Measurements from ENCODE around the gene ZNRF2.
"Not testable (repeated sequence)": the region's sequence is repeated elsewhere in the genome, so short reads cannot be mapped to it uniquely, and the experiment has no call there.

ZNRF2 gene

DNA sequence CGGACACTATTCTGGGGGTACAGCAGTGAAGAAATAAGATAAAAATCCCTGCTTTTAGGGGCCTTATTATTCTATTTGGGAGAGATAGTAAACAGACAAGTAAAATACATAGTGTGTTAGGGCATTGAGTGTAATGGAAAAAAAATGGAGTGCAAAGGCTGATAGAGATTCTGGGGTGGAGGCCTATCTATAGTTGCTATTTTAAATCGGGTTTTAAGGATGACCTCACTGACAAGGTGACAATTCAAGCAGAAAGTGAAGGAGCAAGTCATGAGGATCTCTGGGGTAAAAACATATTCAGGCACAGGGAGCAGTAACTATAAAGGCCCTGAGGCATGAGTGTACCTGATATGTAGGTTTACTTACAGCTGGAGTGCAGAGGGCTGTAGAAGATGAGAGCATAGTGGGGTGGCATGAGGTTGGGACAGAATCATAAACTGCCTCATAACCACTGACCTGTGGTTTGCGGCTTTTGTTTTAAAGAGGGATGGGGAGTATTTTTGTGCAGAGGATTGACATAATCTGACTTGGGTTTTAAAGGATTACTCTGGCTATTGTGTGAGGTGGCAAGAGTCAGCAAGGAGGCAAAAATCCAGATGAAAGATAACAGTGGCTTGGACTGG, 8.1 kb downstream of the ZNRF2 start:
- not testable (repeated sequence) for DNase-seq

DNA sequence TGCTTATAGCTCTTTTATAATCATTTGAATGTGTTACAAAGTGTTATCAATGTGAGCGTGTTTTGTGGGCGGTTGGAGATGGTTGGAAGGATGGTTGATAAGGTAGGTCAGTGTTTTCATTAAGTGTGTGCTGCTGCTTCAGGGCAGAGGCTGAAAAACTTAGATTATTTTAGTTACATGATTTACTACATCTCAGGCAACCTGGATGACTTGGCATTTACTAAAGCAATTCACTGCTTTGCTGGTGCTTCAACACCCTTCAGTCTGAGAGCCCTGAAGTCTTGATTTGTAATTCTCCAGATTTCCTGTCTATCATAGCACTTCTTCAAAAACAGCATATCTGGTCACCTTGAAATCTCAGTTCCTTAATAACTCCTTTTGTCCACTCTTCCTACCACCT, 11.9 kb downstream of the ZNRF2 start:
- DNase-seq, result not testable (repeated sequence)

DNA sequence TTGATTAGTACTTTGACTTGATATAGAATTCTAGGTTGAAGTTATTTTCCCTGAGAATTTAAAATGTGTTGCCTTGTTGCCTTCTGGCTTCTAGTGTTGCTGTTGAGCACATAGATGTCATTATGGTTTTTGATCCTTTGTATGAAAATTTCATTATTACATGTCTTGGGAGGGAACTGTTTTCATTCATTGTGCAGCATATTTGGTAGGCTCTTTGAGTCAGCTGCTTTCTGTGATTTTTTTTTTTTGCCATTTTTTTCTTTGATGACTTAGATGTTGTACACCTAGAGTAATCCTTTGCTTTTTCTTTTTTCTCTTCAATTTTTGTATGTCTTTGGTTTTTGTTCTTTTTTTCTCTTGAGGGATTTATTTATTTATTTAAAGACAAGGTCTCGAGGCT, 13.1 kb downstream of the ZNRF2 start:
- DNase-seq, result not testable (repeated sequence)

DNA sequence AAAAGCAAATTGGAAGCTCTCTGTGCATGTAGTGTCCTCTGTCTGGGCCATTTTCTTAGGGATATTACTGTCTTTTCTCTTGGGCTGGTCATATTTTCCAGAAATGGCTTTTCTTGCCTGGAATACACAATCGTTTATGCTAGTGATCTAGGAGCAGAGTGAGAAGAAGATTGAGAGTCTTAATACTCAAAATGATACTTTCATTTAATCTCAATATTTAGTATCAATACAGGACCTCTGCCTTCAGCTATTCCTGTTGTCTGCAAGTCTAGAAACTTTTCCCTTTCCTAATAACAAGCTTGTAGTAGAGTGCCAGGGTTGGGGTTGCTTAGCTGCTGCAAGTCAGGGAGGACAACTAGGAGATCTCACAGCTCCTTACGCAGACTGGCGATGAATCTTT, 14.0 kb downstream of the ZNRF2 start:
- DNase-seq, result not testable (repeated sequence)

DNA sequence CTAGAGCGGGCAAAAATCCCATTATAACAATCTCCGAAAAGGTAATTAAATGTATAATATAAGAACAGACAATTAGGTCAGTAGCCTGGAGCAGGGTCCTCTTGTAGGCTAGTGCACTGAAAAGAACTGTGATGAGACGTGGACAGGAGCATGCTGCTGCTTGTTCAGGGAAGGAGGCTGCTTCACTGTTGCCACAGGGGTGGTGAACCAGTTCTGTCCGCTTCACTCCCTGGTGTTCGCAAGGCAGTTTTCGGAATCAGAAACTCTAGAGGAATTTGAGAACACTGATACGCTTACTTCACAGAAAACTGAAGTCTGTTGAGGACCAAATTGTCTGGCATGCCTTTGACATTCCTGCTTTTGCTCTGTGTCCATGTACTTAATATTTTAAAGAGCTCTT, 17.4 kb downstream of the ZNRF2 start:
- no peak for DNase-seq

DNA sequence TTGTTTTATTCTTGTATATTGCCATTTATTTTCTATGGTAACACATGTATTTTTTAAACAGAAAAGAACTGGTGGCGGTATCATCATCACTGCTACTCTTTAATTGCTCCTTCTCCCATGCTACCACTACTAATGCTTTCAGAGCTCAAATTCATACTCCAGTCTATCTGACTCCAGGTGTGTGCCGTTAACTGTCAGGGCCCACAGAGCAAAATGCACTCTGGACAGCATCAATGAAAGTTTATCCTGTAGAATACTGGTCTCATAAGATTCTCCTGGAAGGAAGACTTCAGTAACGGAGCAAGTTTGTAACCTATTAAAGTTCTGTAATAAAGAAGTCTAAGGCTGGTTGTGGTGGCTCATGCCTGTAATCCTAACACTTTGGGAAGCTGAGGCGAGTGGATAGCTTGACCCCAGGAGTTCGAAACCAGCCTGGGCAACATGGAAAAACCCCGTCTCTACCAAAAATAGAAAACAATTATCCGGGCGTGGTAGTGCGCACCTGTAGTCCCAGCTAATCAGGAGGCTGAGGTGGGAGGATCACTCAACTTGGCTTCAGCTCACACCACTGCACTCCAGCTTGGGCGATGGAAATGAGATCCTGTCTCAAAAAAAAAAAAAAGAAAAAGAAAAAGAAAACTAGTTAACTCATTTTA, 18.4 kb downstream of the ZNRF2 start:
- DNase-seq, result no peak

DNA sequence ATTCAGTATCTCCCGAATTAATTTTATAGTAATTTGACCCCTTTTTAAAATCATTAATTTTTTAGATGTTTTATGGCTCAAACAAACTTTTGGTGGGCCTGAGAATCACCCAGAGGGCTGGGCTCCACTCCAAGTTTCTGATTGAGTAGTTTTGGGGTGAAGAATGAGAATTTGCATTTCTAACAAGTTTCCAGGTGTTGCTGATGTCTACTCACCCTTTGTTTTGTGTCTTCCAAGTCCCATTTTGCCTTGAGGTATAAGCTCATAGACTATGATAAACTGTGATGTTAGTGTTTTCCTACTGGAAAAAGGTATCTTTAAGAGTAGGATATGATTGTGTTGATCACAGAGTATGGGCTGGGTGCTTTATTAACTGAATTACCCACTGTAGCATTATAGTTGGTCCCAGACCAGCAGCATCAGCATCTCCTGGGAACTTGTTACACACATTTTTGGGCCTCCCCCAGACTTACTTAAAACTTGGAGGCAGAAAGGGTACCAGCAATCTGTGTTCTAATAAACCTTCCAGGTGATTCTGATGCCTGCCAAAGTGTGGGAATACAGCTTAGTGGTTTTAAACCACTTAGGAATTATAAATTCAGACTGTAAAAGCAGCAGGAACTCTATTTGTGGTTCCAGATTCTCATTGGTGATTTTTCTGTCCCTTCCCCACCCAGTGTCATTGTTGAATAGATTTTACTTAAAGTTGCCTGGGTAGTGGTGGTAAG, 19.1 kb downstream of the ZNRF2 start:
- no peak for DNase-seq

DNA sequence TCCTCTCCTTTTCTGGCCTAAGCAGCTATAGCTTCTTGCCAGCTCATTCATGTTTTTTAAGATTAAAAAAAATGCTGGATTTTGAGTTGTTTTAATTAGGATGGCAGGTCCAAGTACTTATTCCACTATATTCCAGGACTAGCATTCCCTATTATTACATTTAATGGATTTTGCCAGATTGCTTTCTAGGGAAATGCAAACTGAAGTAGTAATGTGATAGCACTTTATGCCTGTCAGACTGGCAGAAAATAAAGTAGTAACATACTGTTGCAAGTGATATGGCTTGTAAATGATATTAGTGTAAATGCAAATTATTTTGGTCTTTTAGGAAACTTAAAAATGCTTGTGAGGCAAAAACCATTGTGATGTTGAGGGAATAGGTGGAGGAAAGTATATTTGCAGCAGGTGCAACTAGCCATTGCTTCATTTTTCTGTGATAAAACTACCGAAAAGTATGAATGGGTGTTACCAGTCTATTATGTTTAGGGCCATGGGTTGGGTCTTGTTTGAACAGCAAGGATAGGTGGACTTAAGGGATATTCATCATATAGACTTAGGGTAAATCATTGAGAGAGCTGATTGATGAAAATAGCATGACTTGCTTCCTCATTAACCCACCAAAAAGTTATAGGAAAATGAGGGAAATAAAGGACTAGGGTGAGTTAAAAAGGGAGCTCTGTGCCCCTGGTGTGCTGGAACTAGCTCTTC, 19.9 kb downstream of the ZNRF2 start:
- no peak for DNase-seq

DNA sequence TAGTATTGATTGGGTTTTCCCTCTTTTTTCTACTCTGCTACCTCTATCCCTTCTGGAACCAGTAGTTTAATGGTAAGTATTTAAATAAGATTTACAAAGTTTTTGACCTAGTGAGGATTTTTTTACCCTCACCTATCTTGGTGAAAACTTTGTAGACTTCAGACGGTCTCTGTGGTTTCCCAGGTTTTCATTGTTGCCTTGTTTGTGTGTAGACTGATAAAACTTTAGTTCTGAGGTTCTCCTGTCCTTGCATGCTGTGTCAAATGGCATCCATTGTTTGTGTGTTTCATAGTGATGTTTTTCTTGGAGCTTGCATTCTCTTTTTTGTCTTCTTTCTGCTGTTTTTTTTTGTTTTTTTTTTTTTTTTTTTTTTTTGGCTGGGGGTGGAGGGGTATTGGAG, 22.6 kb downstream of the ZNRF2 start:
- no peak for DNase-seq

DNA sequence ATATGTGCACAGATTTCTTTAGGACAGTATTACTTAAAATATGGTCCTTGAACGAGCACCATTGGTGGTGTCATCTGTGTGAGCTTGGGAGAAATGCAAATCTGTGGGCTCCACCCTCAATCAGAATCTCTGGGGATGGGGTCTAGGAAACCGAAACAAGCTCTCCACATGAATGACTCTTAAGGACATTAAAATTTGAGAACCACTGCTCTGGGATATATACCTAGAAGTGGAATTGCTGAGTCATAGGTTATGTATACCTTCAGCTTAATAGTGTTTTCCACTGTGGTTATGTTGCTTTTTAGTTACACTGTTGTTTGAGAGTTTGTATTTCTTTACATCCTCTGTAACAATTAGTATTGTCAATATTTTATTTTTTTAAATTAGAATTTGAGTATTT, 24.0 kb downstream of the ZNRF2 start:
- no peak for DNase-seq

DNA sequence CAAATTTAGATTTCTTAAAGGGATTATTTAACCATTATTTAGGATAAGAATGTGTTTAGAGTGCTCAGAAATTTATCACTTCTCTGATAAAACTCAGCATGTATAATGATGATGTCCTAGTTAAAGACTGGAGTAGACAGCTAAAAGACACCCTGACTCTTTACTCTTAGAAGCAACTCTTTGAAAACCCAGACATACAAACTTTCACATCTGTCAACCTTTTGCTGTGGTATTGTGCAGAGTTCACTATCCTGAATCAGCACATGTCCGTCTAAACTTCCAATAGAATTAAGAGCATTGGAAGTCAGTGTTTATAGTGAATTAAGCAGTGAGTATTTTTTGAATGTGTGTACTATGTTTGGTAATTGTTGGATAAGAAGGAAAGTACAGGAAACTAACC, 24.9 kb downstream of the ZNRF2 start:
- DNase-seq, result no peak

DNA sequence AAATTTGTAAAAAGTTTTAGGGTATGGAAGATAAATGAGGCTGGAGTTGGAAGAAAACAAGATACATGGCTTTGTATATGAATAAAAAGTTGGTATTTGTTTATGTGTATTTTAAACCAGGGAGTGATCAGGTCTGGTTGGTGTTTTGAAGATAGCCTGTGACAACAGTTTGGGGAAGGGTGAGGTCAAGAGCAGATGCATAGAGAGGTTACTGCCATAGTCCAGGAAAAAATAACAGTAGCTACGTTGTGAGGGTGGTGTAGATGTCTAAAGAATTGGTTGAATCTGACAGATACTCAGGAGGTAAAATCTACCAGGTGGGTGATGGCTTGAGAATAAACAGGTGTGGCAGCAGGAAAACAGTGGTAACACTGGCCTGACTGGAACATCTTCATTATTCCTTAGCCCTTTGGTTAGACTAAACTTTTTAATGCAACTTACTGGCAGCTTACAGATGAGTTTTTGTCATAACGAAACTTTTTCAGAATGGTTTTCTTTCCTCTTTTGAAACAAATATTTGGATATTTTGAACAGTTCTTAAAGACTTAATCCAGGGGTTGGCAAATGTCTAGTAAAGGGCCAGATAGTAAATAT, 25.5 kb downstream of the ZNRF2 start:
- DNase-seq, result no peak

DNA sequence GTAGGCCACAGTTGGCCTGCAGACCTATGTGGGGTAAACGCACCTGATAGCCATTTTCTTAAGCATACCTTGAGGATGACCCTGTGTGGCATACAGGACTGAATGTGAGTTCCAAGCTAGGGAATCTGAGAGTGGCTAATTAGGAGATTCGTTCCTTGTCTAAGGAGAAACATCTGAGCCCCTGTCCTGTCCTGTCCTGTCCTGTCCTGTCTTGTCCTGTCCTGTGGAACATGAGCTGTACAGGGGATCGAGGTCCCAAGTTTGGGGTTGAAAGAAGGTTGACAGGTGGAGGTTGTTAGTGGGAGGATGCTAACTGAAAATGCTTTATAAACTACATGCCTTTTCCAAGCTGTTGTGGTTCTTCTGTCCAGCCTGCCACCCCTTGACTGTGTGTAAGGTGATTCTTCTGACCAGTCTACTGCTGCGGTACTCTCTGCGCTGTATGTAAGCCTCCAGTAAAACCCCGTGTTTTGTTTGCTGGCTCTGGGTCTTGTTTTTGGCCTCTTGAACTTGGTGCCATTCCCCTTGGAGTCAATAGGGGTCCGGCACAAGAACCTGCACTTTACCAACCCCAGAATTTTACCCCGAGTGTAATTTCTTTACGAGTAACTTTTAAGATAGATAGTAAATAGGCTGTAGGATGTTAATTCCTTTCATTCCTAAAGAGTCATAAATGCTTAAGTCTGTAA, 26.4 kb downstream of the ZNRF2 start:
- no peak for DNase-seq

DNA sequence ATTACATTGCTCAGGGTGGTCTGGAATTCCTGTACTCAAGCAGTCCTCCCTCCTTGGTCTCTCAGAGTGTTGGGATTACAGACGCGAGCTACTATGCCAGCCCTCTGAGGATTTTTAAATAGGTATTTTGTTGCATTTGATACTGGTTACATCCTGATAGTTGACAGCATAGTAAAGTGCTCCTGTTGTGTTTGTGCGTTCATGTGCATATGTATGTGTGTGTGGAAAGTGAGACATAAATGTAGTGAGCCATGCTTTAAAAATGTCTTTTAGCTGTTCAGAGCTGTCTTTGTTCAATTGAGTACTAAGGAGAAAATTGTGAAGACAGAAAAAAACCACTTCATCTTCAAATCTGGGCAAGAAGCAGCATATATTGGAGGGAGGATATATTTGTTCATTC, 27.8 kb downstream of the ZNRF2 start:
- DNase-seq, result no peak

DNA sequence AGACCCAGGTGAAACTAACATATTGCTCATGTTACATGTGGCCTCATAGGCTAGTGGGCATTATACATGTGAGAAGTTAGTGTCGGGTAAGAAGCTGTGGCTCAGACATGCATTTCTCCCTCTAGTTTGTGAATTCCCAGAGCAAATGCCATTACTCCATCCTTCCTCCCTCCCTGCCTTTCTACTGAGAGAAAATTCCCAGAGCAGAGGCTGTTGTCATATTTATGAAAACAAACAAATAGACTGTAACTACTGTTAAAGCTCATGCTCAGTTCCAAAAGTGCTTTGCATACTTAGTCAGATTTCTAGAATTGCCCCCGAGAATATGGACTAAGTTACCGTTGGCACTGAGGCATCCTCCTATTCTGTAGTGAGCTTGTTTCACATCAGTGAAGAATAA, 29.0 kb downstream of the ZNRF2 start:
- DNase-seq, result no peak

DNA sequence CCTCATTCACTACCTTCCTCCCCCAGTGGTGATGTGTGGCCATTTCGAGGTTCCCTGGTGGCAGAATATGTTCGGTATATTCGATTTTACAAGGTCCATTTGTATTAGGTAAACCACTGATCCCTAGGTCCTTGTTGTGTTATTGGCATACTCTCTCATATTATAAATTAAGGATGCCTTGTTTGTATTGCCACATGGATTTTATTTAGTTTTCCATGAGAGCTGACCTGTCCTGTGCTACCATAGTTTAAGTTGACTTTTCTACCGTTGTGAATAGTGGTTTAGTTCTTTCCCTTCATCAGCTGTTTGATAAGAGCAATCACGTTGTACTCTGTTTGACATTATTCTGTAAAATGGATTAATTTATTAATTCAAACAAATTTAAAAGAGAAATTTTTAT, 29.4 kb downstream of the ZNRF2 start:
- no peak for DNase-seq

DNA sequence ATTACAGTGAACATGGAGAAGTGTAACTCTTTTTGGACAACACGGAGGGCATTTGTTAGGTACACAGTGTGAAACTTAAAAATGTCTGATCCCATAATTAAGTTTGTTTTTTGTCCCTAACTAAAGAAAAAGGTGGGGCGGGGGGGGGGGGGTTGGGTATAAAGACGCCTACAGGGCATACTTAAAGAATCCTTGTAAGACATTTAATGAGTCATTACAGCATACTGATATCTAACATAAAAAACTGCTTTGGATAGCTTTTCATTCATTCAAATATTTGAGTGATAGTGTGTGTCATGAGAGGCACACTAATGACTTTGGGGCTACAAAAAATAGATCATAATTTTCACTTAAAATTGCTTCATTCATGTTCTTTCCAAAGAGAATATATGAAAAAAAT, 31.2 kb downstream of the ZNRF2 start:
- DNase-seq, result no peak

DNA sequence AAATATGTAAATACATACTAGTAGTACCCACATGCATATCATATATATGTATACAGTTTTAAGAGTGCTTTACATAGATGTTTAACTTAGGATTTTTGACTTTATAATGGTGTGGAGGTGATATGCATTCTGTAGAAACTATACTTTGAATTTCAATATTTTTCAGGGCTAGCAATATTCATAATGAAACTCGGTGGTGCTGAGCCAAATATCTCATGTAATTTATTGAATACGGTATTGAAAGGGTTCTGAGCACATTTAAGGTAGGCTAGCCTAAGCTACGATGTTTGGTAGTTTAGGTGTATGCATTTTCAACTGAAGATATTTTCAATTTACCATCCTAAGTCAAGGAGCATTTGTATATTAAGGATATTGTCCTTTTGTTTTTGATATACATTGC, 36.0 kb downstream of the ZNRF2 start:
- no peak for DNase-seq

DNA sequence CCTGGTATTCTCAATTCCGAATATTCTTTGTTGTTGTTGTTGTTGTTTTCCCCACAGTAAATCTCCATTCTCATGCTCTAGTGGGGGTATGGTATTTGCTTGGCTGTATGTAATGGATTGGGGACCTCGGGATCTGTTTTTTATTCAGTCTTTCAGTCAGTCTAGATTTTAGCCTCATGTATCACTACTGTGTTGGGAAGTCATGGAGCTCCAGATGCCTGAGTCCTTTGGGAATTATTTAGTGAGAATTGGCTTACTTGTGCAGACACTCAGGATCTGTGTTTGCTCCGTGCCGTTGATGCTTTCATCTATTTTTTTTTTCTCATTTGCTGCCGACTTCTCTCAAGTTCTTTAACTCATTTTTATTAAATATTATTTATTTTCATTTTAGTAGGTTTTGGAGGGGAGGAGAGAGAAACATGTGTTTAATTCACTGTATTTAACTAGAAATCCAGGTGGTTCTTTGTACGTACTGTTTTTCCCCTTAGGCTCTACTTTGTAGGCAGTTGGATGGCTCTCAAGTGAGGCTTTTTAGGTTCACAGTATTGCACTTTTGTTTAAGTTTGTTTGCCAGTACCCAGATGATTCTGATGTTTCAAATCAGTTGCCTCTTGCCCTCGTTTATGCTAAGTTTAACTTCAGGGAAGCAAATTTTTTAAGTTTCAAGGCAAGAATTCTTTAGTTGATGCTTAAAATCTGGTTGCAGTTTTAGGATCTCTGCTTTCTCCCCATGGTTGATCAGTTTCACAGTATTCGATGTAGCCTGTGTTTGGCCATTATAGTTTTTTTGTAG, 36.9 kb downstream of the ZNRF2 start:
- DNase-seq, result no peak

DNA sequence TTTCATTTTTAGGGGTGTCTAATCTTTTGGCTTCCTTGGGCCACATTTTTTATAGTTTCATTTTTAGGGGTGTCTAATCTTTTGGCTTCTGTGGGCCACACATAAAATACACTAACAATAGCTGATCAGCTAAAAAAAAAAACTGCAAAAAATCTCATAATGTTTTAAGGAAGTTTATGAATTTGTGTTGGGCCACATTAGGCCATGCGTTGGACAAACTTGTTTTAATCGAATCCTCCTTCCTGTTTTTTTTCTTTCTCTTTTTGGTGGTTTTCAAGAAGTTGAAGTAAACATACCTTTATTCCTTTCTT, 37.4 kb downstream of the ZNRF2 start:
- DNase-seq, result no peak

DNA sequence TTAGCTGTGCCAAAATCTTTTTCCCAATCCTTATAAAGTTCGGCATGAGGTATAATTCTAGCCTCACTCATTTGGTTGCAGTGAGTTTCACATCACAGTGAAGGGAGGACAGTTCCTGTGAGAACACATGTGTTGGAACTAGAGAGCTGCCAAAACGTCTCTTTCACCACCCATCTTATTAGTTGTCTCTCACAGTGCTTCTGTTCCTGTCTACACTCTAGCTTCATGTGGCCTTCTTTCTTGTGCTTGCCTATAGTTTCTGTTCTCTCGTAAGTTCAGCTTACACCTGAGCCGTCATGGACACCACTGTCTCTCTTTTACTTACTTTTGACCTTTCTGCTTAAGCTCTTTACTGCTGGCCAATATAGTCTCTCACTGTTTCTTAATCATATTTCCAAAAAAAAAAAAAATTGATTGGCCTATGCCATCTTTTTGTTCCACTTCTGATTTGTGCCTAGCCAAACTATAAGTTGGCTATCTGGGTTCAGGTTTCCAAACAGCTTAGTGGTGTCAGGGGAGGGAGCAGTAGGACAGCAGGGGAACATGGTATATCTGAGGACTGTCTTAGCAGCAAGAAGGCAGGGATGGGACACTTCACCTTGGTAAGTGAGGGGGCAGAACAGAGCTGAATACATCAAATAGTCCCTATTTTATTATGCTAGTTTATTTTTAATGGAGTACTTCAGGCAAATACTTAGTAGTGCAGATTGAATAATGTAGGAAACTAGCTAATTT, 38.0 kb downstream of the ZNRF2 start:
- peak; percentile 13 for DNase-seq

DNA sequence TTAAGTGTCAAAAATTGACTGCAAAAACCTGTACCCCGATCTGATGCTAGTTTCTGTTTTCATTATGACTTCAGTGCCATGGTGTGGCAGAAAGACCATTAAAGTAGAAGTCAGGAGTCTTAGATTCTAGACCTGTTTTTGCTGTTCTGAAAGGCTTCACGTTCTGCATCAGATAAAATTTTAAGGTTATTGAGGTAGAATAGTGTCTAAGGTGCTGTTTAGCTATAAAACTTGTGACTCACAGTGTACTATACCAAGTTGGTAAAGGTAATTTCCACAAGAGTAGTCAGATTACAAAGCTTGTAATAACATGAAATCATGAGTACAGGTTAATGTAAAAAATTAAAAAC, 38.6 kb downstream of the ZNRF2 start:
- DNase-seq, result no peak
